HG02938 (cell line): ENCODE measurements around the gene SLC4A5.

Experiments
- ATAC-seq: cut with Tn5 transposase; IDR thresholded peaks from one replicate; pipeline ENCODE4 v1.9.1; 2021; ENCODE audit warnings: mild to moderate bottlenecking, moderate library complexity; ENCODE audit not compliant: unreplicated experiment

SLC4A5 gene

DNA sequence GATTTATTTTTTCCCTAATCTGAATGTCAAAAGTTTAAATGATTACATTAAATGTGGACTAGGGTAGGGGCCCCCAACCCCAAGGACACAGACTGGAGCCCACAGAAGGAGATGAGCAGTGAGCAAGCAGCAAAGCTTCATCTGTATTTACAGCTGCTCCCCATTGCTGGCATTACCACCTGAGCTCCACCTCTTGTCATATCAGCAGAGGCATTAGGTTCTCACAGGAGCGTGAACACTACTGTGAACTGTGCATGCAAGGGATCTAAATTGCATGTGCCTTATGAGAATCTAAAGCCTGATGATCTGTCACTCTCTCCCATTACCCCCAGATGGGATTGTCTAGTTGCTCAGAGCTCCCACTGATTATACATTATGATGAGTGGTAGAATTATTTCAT lies 168.3 kb downstream of the SLC4A5 start:
- no peak for ATAC-seq

DNA sequence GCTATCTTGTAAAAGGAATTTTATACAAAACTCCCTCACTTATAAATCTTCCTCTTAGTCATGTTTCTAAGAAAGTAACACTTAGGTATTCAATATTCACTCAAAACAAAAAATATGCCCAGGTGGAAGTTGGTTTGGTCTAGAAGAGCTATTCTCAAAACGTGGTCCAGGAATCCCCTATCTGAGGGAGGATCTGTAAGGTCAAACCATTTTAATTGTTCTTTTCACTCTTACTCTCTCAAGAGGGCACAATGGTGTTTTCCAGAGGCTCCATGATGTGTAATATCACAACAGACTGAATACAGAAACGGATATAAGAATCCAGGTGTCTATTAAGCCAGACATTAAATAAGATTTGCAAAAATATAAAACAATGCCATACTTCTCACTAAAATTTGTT lies 174.5 kb downstream of the SLC4A5 start:
- no peak for ATAC-seq
